ENCODE results near the gene STEAP4.
"Not testable (repeated sequence)": the region's sequence is repeated elsewhere in the genome, so short reads cannot be mapped to it uniquely, and the experiment has no call there.

The STEAP4 gene

GRCh38 chr7:88264987-88265386 is 41.7 kb downstream of the STEAP4 start:
- FAIRE-seq, result not testable (repeated sequence)

DNA sequence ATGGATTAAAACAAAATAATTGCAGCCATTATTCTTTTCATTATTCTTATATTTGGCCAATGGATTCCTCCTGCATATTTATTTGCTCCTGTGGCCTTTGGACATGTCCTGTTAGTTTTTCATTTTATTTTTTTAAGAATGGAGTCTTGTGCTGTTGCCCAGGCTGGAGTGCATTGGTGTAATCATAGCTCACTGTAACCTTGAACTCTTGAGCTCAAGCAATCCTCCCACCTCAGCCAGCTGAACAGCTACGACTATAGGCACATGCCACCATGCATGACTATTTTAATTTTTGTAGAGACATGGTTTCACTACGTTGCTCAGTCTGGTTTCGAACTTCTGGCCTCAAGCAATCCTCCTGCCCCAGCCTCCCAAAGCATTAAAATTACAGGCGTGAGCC is 44.1 kb downstream of the STEAP4 start:
- FAIRE-seq, result no peak

- FAIRE-seq, result no peak
These were observed 46.0 kb downstream of the STEAP4 start for GRCh38 chr7:88260719-88261118.

GRCh38 chr7:88259656-88260380 is 46.9 kb downstream of the STEAP4 start:
- FAIRE-seq, result no peak

DNA sequence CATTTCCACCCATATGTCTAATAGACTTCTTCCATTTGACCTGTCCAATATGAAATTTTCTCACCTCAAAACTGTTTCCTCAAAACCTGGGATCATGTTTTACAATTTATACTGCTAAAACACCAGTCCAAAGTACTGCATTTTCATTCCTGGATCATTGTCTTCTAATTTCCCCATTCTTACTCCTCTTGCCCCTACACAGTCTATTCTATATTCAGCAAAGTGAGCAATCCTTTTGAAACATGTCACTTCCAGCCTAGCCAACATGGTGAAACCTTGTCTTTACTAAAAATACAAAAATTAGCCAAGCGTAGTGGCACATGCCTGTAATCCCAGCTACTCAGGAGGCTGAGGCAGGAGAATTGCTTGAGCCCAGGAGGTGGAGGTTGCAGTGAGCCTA is 48.4 kb downstream of the STEAP4 start:
- FAIRE-seq, result not testable (repeated sequence)

- FAIRE-seq, result no peak
These were observed 49.8 kb downstream of the STEAP4 start for GRCh38 chr7:88256906-88257305.

DNA sequence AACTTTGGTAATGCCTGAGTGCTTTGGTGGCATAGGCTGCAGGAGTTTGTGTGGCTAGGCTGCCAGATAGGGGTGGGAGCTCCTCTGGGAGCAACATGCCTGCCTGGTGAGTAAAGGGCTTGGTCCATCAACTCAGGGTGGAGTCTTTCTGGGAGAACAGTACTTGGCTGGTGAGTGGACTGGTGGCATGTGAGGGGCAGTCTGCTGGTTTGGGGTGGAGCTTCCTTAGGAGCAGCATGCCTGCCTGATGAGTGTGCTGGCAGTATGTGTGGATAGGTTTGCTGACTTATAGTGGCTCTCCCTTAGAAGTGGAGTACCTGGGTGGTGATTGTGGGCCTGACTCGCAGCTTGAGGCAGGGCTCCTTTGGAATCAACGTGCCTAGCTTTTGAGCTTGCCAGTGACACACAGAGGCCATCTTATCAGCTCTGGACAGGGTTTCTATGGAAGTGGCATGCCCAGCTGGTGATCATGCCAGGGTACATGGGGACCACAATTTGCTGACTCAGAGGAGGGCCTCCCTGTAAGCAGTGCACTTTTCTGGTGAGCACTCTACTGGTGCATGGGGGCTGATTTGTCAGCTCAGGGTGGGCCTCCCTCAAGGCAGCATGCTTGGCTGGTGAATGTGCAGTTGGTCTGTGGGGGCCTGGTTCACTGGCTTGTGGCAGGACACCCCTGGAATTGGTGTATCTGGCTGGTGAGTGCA is 51.8 kb downstream of the STEAP4 start:
- no peak for FAIRE-seq

DNA sequence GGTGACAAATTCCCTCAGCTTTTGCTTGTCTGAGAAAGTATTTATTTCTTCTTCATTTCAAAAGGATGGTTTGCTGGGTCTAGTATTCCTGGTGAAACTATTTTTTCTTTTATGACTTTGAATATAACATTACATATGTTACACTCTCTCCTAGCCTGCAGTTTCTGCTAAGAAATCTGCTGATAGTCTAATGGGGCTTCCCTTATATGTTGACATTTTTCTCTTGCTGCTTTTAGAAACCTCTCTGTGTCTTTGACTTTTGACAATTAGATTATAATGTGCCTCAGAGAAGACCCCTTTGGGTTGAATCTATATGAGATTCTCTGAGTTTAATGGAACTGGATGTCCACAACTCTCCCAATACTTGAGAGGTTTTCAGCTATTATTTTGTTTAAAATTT is 53.1 kb downstream of the STEAP4 start:
- no peak for FAIRE-seq

GRCh38 chr7:88244258-88244657 is 62.4 kb downstream of the STEAP4 start:
- no peak for FAIRE-seq

GRCh38 chr7:88243345-88243909 is 63.3 kb downstream of the STEAP4 start:
- peak; percentile 96 for FAIRE-seq

GRCh38 chr7:88239852-88240251 is 66.8 kb downstream of the STEAP4 start:
- FAIRE-seq, result no peak

DNA sequence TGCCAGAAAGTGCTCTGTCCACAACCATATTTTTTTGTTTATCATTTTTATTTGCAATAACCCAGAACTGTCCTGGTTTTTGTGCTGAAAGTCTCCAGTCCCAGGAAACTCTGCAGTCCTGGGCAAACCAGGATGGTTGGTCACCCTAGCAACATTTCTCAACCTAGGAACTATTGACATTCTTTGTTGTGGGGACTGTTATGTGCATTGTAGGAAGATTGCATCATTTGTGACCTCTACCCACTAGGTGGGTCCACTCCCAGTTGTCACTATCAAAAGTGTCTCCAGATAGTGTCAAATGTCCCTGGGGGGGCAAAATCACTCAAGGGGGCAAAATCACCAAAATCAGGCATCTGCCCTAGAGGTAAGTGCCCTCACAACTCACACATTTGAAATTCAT is 72.9 kb downstream of the STEAP4 start:
- FAIRE-seq, result no peak

DNA sequence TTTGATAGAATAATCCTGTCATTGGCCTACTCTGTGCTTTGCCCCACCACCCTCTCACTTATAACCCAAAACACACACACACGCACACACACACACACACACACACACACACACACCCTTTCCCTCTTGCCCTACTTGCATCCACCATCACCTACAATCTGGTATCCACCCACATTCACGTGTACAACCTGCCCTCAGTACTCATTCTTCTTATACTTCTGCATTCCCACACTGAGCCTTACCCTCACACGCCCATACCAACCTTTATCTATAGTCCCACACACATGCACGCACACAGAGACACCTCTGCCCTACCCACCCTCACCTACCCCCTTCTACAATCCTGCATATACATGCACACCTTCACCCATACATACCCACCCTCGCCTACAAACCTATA is 76.0 kb downstream of the STEAP4 start:
- no peak for FAIRE-seq

DNA sequence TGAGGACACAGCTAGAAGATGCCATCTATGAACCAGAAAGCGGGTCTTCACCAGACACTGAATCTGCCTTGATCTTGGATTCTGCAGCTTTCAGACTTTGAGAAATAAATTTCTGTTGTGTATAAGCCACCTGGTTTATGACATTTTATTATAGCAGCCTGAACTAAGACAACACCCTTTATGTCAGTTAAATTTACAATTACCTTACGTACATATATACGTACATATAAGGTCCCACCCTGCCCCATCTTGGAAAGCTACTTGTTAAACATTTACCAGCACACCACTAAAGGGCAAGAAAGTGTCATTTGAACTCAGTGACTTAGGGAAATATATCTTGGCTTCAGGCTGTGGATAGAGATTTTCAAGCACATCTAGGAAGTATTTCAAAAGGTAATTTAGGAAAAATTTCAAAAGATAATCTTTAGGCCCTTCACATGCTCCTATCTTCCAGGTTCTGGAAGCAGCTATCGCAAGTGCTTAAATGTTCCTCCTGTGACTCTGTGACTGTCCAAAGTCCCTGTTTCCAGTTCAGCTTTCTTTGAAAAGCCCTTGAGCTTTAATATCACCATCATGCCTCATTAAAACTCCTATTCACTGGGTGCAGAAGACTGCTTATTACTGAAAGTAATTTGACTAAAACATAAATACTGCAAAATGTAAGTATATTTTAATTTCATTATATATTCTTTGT is 77.2 kb downstream of the STEAP4 start:
- FAIRE-seq, result no peak

- FAIRE-seq, result no peak
These were observed 79.7 kb downstream of the STEAP4 start for GRCh38 chr7:88226886-88227516.

DNA sequence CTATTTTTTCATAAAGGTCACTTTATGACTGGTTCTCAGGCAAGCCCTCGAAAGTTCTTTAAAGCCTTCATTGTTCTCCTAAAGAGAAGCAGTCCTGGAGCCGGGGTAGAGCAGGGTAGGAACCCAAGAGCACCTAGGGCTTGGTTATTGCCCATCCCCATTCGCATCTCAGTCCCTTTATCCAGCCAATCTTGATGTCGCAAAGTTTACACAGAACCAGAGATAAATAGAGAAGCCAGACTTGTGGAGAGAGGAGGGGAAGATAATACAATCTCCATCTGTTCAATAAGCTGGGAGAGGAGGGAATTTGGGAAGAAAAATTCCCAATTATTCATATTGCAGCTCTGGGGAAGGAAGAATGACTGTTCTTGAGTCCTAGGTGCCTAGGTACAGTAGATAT is 80.5 kb downstream of the STEAP4 start:
- no peak for FAIRE-seq

DNA sequence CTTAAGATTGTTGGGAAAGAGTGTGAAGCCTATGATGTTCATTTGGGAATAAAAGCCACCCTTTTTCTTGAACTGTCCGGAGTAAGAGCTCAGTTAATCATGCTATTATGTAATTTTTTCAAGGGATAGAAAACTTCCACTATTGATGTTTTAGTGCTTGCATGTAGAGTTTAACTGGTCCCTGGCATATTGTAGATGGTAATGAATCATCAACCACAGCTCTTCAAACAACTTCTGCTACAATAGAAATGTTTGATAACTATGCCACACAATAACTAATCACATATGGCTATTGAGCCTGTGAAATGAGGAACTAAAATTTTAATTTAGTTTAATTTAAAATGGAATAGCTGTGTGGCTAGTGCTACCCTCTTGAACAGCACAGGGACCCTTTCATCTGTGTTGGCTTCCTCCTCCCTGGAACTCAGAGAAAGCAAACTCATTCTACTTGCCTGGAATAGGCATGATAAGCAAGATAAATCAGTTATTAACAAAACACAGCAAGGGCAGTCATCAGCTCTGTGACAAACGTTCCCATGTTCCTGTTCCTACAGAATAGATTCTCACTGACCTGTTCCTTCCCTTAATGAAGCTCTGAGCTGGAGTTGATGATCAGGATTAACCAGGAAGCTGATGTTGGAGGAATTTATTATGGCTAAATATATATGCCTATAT is 82.0 kb downstream of the STEAP4 start:
- FAIRE-seq, result no peak

- no peak for FAIRE-seq
These were observed 83.4 kb downstream of the STEAP4 start for GRCh38 chr7:88223265-88223664.

Measured in G401.6 (cell line).